HFFc6 (cell line): ENCODE data around the gene SUSD1. TPM values are rescaled to one million over a fixed set of nuclear protein-coding genes. Genes with fewer than 3 reads are reported as not detected.
"Not testable (repeated sequence)": the region's sequence is repeated elsewhere in the genome, so short reads cannot be mapped to it uniquely, and the experiment has no call there.

Experiments
- DNase-seq: peaks from one replicate; pipeline ENCODE4 v3.0.0-alpha.2; 2018
- H3K27ac Mint-ChIP-seq: 2 replicates; pipeline ENCODE4 v1.8.0; 2020; ENCODE audit warnings: mild to moderate bottlenecking, mixed read lengths
- H3K27me3 Mint-ChIP-seq: 2 replicates; pipeline ENCODE4 v1.8.0; 2021; ENCODE audit warnings: mild to moderate bottlenecking, moderate library complexity, mixed read lengths; ENCODE audit not compliant: insufficient read depth
- H3K36me3 Mint-ChIP-seq: 2 replicates; pipeline ENCODE4 v1.8.0; 2021; ENCODE audit warnings: low read depth, mixed read lengths
- H3K4me1 Mint-ChIP-seq: 2 replicates; pipeline ENCODE4 v1.8.0; 2020; ENCODE audit warnings: low read depth, mixed read lengths
- H3K4me3 Mint-ChIP-seq: 2 replicates; pipeline ENCODE4 v1.8.0; 2020; ENCODE audit warnings: mild to moderate bottlenecking, moderate library complexity, mixed read lengths
- H3K9me3 Mint-ChIP-seq: 2 replicates; pipeline ENCODE4 v1.8.0; 2020; ENCODE audit warnings: mild to moderate bottlenecking, mixed read lengths
- total RNA-seq, 6 experiments: library from RNA; stranded (reverse); fragmentation: NEBNext Ultra II Directional; extraction: Animal tissue kit (Norgen Biotek cat#: 25700); gene quantifications; 2 replicates in 1 of 6; 3 replicates in 5 of 6; pipeline ENCODE4 v1.2.3, GENCODE V29; 2021
- TF ChIP-seq, protein P1 (sequence below): fragments of 200-600 bp; sonication (generic); IDR thresholded peaks from 2 replicates; pipeline ENCODE4 v1.5.0; 2021; ENCODE audit warnings: antibody characterized with exemption, mild to moderate bottlenecking

The SUSD1 gene
- total RNA-seq, 6 experiments from 2014 or later = 3.5 to 9.4 (median 8.2) TPM

DNA sequence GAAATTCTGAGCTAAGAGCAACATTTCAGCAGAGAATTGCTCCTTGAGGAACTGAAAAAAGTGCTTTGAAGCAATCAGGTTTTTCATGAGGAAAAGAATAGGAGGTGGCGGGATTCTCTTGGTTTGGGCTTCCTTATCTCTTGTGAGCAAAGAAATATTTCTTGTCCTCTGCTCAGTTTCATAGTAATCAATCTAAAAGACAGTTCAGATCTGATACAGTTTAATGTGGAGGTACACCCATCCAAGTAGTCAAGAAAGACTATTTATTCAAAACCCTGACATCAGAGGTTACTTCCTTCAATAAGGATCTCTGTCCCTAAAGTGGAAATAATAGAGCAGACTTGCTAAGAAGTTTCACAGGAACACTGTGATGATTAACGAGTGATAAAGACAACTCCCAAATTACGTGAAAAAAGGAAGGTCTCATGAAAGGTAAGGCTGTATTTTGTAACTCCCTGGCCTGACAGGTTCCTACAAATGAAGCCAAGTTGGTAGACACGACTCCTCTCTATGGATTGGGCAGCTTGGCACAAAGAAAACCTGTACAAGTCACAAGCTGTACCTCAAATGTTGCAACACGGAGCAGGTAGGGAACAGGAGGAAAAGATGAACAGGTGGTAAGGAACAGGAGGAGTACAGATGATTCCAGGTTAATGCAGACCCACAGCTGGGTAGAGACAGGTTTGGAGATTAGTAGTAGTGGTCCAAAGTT, 94.1 kb downstream of the SUSD1 start:
- Mint-ChIP-seq H3K9me3 (peaks cover 4% of the 10 kb centered on the region; the same call in 1 of the 2 replicates), H3K4me3 (no peak overlapping the region), H3K27me3 (no peaks in the 10 kb centered on the region), H3K27ac (no peak overlapping the region), H3K4me1 (no peaks in the 10 kb centered on the region), H3K36me3 (peaks cover 6% of the 10 kb centered on the region)
- TF ChIP-seq, protein P1, sequence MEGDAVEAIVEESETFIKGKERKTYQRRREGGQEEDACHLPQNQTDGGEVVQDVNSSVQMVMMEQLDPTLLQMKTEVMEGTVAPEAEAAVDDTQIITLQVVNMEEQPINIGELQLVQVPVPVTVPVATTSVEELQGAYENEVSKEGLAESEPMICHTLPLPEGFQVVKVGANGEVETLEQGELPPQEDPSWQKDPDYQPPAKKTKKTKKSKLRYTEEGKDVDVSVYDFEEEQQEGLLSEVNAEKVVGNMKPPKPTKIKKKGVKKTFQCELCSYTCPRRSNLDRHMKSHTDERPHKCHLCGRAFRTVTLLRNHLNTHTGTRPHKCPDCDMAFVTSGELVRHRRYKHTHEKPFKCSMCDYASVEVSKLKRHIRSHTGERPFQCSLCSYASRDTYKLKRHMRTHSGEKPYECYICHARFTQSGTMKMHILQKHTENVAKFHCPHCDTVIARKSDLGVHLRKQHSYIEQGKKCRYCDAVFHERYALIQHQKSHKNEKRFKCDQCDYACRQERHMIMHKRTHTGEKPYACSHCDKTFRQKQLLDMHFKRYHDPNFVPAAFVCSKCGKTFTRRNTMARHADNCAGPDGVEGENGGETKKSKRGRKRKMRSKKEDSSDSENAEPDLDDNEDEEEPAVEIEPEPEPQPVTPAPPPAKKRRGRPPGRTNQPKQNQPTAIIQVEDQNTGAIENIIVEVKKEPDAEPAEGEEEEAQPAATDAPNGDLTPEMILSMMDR = no peak
- DNase-seq = no peak

DNA sequence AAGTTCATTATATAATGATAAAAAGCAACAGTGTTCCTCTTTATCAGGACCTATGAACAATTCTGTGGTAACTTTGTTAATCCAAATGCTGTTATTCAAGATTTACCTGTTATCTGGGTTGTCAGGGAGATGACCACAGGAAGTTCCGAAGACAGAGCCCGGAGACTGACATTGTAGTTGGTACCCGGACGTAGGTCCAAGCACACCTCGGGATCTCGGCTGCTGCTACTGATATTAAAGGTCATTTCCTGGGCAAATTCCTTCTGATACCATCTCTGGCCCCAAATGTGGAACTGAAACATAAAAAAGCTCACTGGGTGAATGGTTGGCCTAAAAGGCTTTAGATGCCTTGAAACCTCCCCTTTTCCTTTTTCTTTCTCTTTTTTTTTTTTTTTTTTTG, 96.7 kb downstream of the SUSD1 start:
- Mint-ChIP-seq H3K27ac (no peak overlapping the region), H3K27me3 (no peaks in the 10 kb centered on the region; the same call in 1 of the 2 replicates), H3K4me3 (no peak overlapping the region), H3K4me1 (peaks cover 17% of the 10 kb centered on the region), H3K9me3 (peaks cover 4% of the 10 kb centered on the region; the same call in 1 of the 2 replicates), H3K36me3 (peaks cover 6% of the 10 kb centered on the region)
- DNase-seq = no peak
- TF ChIP-seq, protein P1 = no peak

DNA sequence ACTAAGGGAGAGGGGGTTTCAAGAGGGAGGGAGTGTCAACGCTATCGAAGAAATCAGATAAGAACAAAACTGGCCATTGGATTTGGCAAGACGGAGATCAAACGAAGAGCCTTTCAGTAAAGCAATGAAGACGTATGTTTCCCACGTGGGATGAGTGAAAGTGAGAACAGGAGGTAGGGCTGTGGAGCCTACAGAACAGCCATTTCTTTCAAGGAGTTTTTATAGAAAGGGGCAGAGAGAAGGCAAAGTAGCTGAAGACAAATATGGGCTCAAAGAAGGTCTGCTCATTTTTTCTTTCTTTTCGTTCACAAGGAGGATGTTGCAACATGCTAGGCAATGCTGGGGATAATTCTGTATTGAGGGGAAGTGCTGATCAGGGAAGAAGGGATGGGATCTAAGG, 98.3 kb downstream of the SUSD1 start:
- Mint-ChIP-seq H3K27me3 (no peaks in the 10 kb centered on the region; the same call in 1 of the 2 replicates), H3K27ac (no peak overlapping the region), H3K4me3 (no peak overlapping the region), H3K4me1 (peaks cover 30% of the 10 kb centered on the region), H3K36me3 (no peaks in the 10 kb centered on the region; the same call in 1 of the 2 replicates), H3K9me3 (no peaks in the 10 kb centered on the region)
- TF ChIP-seq, protein P1 = no peak
- no peak for DNase-seq

DNA sequence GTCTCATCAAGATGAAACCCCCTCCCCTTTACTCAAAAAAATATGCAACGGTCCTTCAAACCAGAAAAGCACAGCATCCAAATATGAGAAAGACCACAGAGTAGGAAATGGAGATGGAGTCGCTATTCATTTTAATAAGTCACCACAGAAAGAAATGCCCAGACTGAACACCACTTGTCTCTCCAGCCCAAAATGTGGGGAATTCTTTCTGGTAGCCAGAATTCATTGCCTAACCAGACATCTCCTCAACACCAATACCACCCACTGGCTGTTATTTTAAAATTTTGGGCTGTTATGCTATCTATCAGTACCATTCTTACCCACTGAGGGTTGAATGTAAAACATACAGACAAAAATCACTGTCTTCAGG, 100.1 kb downstream of the SUSD1 start:
- no peak for DNase-seq
- H3K4me3 Mint-ChIP-seq = no peak overlapping the region
- TF ChIP-seq, protein P1 = peak; percentile 63
- no peaks in the 10 kb centered on the region for H3K9me3 Mint-ChIP-seq
- H3K27ac Mint-ChIP-seq = peak overlapping the region; percentile 90
- peaks cover 6% of the 10 kb centered on the region for H3K36me3 Mint-ChIP-seq
- H3K27me3 Mint-ChIP-seq = no peaks in the 10 kb centered on the region; the same call in 1 of the 2 replicates
- peaks cover 40% of the 10 kb centered on the region for H3K4me1 Mint-ChIP-seq

DNA sequence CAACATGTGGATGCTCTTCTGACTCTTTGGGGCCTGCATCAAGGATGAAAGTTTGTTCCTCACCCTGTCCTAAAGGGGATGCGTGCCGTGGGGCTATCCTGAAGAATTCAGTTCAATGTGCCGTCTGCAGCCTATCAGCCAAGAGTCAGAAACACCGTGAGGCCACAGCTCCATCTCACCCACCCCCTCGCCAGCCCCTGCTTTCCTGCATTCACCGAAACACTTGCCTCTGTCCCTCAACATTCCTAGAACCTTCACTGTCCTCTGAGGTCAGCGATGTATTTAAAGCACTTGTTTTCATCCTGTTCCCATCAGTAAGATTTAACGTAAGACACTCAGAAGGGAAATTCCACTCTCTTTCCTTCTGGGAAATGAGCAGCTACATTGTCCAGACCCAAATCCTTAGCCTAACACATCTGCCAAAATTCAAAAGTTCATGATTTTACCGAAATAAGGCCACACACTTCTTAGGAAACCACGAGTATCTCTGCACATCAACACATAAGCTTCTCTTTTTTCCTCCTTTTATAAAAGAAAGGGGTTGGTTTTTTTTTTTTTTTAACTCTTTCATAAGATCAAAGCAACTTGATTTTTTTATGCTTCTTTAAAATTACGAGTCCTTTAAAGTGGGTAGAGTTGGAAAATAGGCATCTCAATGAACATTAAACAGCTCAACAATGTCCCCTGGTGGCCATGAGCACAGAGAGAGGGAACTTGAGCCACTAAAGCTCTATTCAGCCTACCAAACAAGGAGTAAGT, 100.7 kb downstream of the SUSD1 start:
- H3K27me3 Mint-ChIP-seq = no peaks in the 10 kb centered on the region; the same call in 1 of the 2 replicates
- peaks cover 6% of the 10 kb centered on the region for H3K36me3 Mint-ChIP-seq
- no peaks in the 10 kb centered on the region for H3K9me3 Mint-ChIP-seq
- peaks cover 40% of the 10 kb centered on the region for H3K4me1 Mint-ChIP-seq
- DNase-seq = peak; percentile 73
- H3K27ac Mint-ChIP-seq = peak overlapping the region; percentile 90
- peak overlapping the region; percentile 65 for H3K4me3 Mint-ChIP-seq
- TF ChIP-seq, protein P1 = peak; percentile 97

DNA sequence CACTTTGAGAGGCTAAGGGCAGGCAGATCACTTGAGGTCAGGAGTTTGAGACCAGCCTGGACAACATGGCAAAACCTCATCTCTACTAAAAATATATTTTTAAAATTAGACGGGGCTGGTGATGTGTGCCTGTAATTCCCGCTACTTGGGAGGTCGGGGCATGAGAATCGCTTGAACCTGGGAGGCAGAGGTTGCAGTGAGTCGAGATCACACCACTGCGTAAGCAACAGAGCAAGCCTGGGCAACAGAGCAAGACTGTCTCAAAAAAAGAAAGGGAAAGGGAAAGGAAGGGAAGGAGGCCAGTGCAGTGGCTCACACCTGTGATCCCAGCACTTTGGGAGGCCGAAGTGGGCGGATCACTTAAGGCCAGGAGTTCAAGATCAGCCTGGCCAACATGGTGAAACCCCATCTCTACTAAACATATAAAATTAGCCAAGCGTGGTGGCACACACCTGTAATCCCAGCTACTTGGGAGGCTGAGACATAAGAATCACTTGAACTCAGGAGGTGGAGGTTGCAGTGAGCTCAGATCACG, 101.4 kb downstream of the SUSD1 start:
- DNase-seq, H3K27me3 Mint-ChIP-seq, H3K9me3 Mint-ChIP-seq, H3K36me3 Mint-ChIP-seq: not testable (repeated sequence)
- peak overlapping the region; percentile 24; the same call in 1 of the 2 replicates for H3K4me3 Mint-ChIP-seq
- peak overlapping the region; percentile 90 for H3K27ac Mint-ChIP-seq
- H3K4me1 Mint-ChIP-seq = peaks cover 40% of the 10 kb centered on the region
